Cardiac muscle cell (in vitro differentiated cells and primary cell): ENCODE data around the gene SLC23A2. TPM values are rescaled to one million over a fixed set of nuclear protein-coding genes. Genes with fewer than 3 reads are reported as not detected.
A peak's percentile ranks its signal among the peaks of the same experiment; 100 is the strongest.

Experiments used
- DNase-seq, 2 donors: peaks; one replicate each; pipeline versions ENCODE4 v3.0.0 to v3.0.0-alpha.2; 2010 to 2017; ENCODE audit warnings: low read depth in 1 of 2, low spot score in 1 of 2
- H3K27ac ChIP-seq: fragments of 200-600 bp; sonication (generic); 2 replicates; pipeline ENCODE4 v1.5.1; 2016
- H3K27me3 ChIP-seq: fragments of 200-600 bp; sonication (generic); 2 replicates; pipeline ENCODE4 v1.6.0; 2016; ENCODE audit warnings: control low read depth
- H3K36me3 ChIP-seq: fragments of 200-600 bp; sonication (generic); 2 replicates; pipeline ENCODE4 v1.5.1; 2016; ENCODE audit warnings: control low read depth
- H3K4me1 ChIP-seq: fragments of 200-600 bp; sonication (generic); 2 replicates; pipeline ENCODE4 v1.8.1; 2017; ENCODE audit warnings: low read depth, mild to moderate bottlenecking, mixed run types
- H3K4me3 ChIP-seq: fragments of 200-600 bp; sonication (generic); 2 replicates; pipeline ENCODE4 v1.5.1; 2016; ENCODE audit warnings: mild to moderate bottlenecking
- H3K9me3 ChIP-seq: fragments of 200-600 bp; sonication (generic); 2 replicates; pipeline ENCODE4 v1.5.1; 2017; ENCODE audit warnings: low read depth, mild to moderate bottlenecking, control low read depth
- CTCF ChIP-seq: IDR thresholded peaks from 2 replicates; pipeline ENCODE4 v1.5.1; 2012; ENCODE audit warnings: low read depth, mild to moderate bottlenecking, low read length
- polyA plus RNA-seq: library from polyadenylated mRNA; unstranded; fragments of >200 nt; fragmentation: Nextera tagmentation; extraction: Ambion mirVana; gene quantifications from 2 replicates; pipeline ENCODE4 v1.2.1, GENCODE V29; 2016
- total RNA-seq: library from RNA; depleted of rRNA; stranded (reverse); fragments of >200 nt; gene quantifications from 2 replicates; pipeline ENCODE4 v1.2.3, GENCODE V29; 2016

SLC23A2 gene
- total and polyA plus RNA-seq, 2 experiments from 2014 or later = 5.9 to 10.6 TPM

DNA sequence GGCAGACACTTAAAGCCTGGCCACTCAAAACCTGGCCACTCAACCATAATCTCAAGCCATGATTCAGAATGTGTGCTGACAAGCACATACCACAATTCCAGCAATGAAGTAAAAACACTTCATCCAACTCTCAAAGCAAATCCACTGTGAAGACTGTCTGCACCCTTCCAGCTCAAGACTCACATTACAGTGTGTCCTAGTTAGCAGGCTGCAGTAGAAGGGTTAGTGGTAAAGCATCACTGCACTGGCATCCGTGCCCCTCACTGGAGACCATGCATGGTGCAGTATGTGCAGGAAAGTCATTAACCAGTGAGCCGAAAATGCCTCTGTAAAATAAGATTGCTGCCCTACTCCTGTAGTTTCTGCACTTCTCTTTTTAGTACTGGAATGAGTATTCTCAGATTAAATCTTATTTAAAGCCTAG is 43.4 kb downstream of the SLC23A2 start:
- Histone ChIP-seq H3K4me3 (no peak overlapping the region), H3K27ac (no peak overlapping the region), H3K36me3 (no peaks in the 10 kb centered on the region), H3K4me1 (no peaks in the 10 kb centered on the region), H3K27me3 (no peaks in the 10 kb centered on the region), H3K9me3 (no peaks in the 10 kb centered on the region)
- no peak for TF ChIP-seq CTCF
- DNase-seq = peak in 1 of 2 donors; percentile 44

GRCh38 chr20:4957187-4957586 is 44.1 kb downstream of the SLC23A2 start:
- H3K9me3 ChIP-seq = no peaks in the 10 kb centered on the region
- H3K27ac ChIP-seq = no peak overlapping the region
- TF ChIP-seq CTCF = no peak
- H3K36me3 ChIP-seq = no peaks in the 10 kb centered on the region
- H3K27me3 ChIP-seq = no peaks in the 10 kb centered on the region
- no peak overlapping the region for H3K4me3 ChIP-seq
- DNase-seq = no peak
- H3K4me1 ChIP-seq = no peaks in the 10 kb centered on the region

DNA sequence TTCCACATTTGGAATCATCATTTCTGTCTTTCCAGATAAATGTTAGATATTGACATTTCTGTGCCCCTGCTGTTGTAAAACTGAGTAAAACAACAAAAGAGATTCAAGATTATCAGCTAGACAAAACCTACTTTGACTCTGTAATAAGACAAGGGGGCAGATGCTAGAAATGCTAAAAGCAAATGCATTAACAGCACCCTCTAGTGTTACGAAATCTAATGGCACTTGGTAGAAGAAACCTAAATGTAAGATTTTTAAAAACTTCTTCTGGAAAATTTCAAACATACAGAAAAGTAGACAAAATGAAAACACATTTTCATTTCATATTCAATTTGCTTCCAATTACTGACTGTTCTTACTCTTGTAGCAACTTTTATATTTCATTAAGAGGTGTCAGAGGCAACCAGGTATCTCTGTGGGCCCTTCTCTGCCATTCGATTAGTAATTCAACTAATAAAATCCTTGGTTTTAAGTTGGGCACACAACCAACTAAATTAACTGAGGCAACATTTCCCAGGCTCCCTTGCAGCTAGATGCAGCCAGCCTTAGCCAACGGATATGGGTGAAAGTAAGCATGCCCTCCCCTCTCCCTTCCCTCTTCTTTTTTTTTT is 45.0 kb downstream of the SLC23A2 start:
- Histone ChIP-seq H3K9me3 (no peaks in the 10 kb centered on the region), H3K4me1 (no peaks in the 10 kb centered on the region), H3K27ac (no peak overlapping the region), H3K36me3 (no peaks in the 10 kb centered on the region), H3K27me3 (no peaks in the 10 kb centered on the region), H3K4me3 (no peak overlapping the region)
- peak; percentile 79 for TF ChIP-seq CTCF
- DNase-seq = peak; percentile 66 to 80

GRCh38 chr20:4953881-4954280 is 47.4 kb downstream of the SLC23A2 start:
- TF ChIP-seq CTCF = no peak
- no peaks in the 10 kb centered on the region for H3K9me3 ChIP-seq
- DNase-seq = no peak

DNA sequence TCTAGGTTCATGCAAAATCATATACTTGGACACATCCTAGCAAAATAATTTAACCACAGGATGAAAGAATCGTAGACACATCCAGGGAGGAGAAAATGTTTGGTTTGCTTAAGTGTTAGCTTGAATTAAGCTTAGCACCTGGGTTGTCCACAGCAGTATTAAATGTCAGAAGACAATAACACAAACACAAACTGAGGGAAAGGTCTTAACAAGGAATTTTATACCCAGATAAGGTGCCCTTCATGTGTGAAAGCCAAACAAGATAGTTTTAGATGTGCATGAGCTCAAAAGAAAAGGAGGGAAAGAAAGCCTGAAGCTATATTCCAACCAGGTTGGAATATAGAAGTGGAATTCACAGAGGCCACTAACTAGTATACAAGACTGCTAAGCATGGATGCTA is 49.1 kb downstream of the SLC23A2 start:
- H3K4me3 ChIP-seq = no peak overlapping the region
- no peaks in the 10 kb centered on the region for H3K9me3 ChIP-seq
- TF ChIP-seq CTCF = no peak
- H3K27ac ChIP-seq = no peak overlapping the region
- H3K36me3 ChIP-seq = no peaks in the 10 kb centered on the region
- no peaks in the 10 kb centered on the region for H3K27me3 ChIP-seq
- DNase-seq = no peak
- no peaks in the 10 kb centered on the region for H3K4me1 ChIP-seq

More at GRCh38 chr20:4953881-4954280, 47.4 kb downstream of the SLC23A2 start:
- H3K36me3 ChIP-seq = no peaks in the 10 kb centered on the region
- H3K4me3 ChIP-seq = no peak overlapping the region
- H3K4me1 ChIP-seq = no peaks in the 10 kb centered on the region
- H3K27me3 ChIP-seq = no peaks in the 10 kb centered on the region
- H3K27ac ChIP-seq = no peak overlapping the region
